ENCODE data around the gene PAQR7.

DNA sequence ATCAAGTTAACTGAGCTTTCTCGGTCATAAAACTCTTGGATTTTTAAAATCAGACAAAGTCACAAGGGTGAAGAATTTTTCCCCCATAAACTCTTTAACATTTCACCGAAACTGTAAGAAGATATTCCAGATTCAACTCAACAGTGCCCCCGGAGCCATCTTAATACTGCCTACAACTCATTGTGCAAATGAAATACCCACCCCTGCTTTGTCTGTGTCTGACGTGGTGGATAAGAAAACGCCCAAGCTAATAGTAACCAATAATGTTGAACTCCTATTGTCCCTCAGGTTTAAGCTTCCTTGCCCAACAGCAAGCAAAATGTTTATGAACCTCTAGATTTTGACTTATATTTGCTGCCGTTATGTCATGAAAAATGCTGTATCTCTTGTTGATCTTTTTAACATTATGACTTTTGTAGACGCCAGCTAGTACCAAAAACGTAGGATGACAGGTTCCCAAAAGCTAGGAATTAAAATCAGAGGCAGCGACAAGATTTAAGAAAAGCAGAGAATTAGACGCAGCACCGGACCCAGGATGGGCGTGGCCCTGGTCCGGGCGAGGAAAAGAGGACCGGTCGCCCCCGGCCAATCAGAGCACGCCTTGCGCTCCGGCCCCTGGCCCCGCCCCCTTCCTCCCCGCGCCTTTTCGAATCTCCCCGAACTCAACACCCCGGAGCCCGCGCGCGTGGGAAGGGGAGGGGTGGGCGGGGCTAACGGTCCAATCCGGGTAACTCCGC, 29.6 kb upstream of the PAQR7 start:
- TF ChIP-seq, protein P1, sequence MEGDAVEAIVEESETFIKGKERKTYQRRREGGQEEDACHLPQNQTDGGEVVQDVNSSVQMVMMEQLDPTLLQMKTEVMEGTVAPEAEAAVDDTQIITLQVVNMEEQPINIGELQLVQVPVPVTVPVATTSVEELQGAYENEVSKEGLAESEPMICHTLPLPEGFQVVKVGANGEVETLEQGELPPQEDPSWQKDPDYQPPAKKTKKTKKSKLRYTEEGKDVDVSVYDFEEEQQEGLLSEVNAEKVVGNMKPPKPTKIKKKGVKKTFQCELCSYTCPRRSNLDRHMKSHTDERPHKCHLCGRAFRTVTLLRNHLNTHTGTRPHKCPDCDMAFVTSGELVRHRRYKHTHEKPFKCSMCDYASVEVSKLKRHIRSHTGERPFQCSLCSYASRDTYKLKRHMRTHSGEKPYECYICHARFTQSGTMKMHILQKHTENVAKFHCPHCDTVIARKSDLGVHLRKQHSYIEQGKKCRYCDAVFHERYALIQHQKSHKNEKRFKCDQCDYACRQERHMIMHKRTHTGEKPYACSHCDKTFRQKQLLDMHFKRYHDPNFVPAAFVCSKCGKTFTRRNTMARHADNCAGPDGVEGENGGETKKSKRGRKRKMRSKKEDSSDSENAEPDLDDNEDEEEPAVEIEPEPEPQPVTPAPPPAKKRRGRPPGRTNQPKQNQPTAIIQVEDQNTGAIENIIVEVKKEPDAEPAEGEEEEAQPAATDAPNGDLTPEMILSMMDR (IDR thresholded peaks at IDR 0.05): no peak
- TF ChIP-seq POLR2A (IDR thresholded peaks at IDR 0.05): no peak
- TF ChIP-seq POLR2AphosphoS5 (IDR thresholded peaks at IDR 0.05): no peak
